Measurements from ENCODE around the gene PRDM16.

The PRDM16 gene

GRCh38 chr1:3359756-3360440, 290.9 kb downstream of the PRDM16 start:
- no peaks in the 10 kb centered on the region for H3K27me3 ChIP-seq (ENCODE audit: insufficient read depth, insufficient read length)

GRCh38 chr1:3360646-3361257, 291.7 kb downstream of the PRDM16 start:
- no peak overlapping the region for H3K9ac ChIP-seq (ENCODE audit: insufficient read length, low read depth)
- no peak overlapping the region for H3K4me3 ChIP-seq (ENCODE audit: insufficient read length, low read depth)
- TF ChIP-seq YY1 (IDR thresholded peaks at IDR 0.05; ENCODE audit: insufficient read depth, insufficient read length) (no peak), ZNF274 (IDR thresholded peaks at IDR 0.05; ENCODE audit: low read depth, low read length) (no peak), SUZ12 (IDR thresholded peaks at IDR 0.05; ENCODE audit: extremely low read depth, insufficient read depth, insufficient read length) (no peak)
- H3K9me3 ChIP-seq (ENCODE audit: insufficient read depth, low read length) = no peaks in the 10 kb centered on the region
- no peak for DNase-seq (ENCODE audit: low read depth, low spot score)
- H3K4me1 ChIP-seq (ENCODE audit: insufficient read depth, insufficient read length) = peaks cover 17% of the 10 kb centered on the region
- no peaks in the 10 kb centered on the region for H3K36me3 ChIP-seq (ENCODE audit: insufficient read depth, insufficient read length, low read length)
- no peaks in the 10 kb centered on the region for H3K27me3 ChIP-seq (ENCODE audit: insufficient read depth, insufficient read length)

More at GRCh38 chr1:3359756-3360440, 290.9 kb downstream of the PRDM16 start:
- peaks cover 21% of the 10 kb centered on the region for H3K4me1 ChIP-seq (ENCODE audit: insufficient read depth, insufficient read length)
- no peak overlapping the region for H3K9ac ChIP-seq (ENCODE audit: insufficient read length, low read depth)
- TF ChIP-seq YY1 (IDR thresholded peaks at IDR 0.05; ENCODE audit: insufficient read depth, insufficient read length) (no peak), SUZ12 (IDR thresholded peaks at IDR 0.05; ENCODE audit: extremely low read depth, insufficient read depth, insufficient read length) (no peak), ZNF274 (IDR thresholded peaks at IDR 0.05; ENCODE audit: low read depth, low read length) (no peak)
- no peak overlapping the region for H3K4me3 ChIP-seq (ENCODE audit: insufficient read length, low read depth)
- no peaks in the 10 kb centered on the region for H3K9me3 ChIP-seq (ENCODE audit: insufficient read depth, low read length)
- no peak for DNase-seq (ENCODE audit: low read depth, low spot score)
- no peaks in the 10 kb centered on the region for H3K36me3 ChIP-seq (ENCODE audit: insufficient read depth, insufficient read length, low read length)

- no peak for TF ChIP-seq ZNF274 (IDR thresholded peaks at IDR 0.05; ENCODE audit: low read depth, low read length)
- no peak for TF ChIP-seq YY1 (IDR thresholded peaks at IDR 0.05; ENCODE audit: insufficient read depth, insufficient read length)
- no peak for TF ChIP-seq SUZ12 (IDR thresholded peaks at IDR 0.05; ENCODE audit: extremely low read depth, insufficient read depth, insufficient read length)
- H3K4me1 ChIP-seq (ENCODE audit: insufficient read depth, insufficient read length) = peaks cover 6% of the 10 kb centered on the region
- H3K27me3 ChIP-seq (ENCODE audit: insufficient read depth, insufficient read length) = no peaks in the 10 kb centered on the region
- H3K4me3 ChIP-seq (ENCODE audit: insufficient read length, low read depth) = no peak overlapping the region
- H3K9me3 ChIP-seq (ENCODE audit: insufficient read depth, low read length) = no peaks in the 10 kb centered on the region
- no peaks in the 10 kb centered on the region for H3K36me3 ChIP-seq (ENCODE audit: insufficient read depth, insufficient read length, low read length)
- no peak for DNase-seq (ENCODE audit: low read depth, low spot score)
- no peak overlapping the region for H3K9ac ChIP-seq (ENCODE audit: insufficient read length, low read depth)
These were observed 294.0 kb downstream of the PRDM16 start for GRCh38 chr1:3363023-3363422.

GRCh38 chr1:3363756-3364155, 294.8 kb downstream of the PRDM16 start:
- no peaks in the 10 kb centered on the region for H3K27me3 ChIP-seq (ENCODE audit: insufficient read depth, insufficient read length)
- no peak overlapping the region for H3K9ac ChIP-seq (ENCODE audit: insufficient read length, low read depth)
- no peaks in the 10 kb centered on the region for H3K36me3 ChIP-seq (ENCODE audit: insufficient read depth, insufficient read length, low read length)
- TF ChIP-seq YY1 (IDR thresholded peaks at IDR 0.05; ENCODE audit: insufficient read depth, insufficient read length) (no peak), ZNF274 (IDR thresholded peaks at IDR 0.05; ENCODE audit: low read depth, low read length) (no peak), SUZ12 (IDR thresholded peaks at IDR 0.05; ENCODE audit: extremely low read depth, insufficient read depth, insufficient read length) (no peak)
- H3K4me3 ChIP-seq (ENCODE audit: insufficient read length, low read depth) = no peak overlapping the region
- DNase-seq (ENCODE audit: low read depth, low spot score) = no peak
- peaks cover 6% of the 10 kb centered on the region for H3K4me1 ChIP-seq (ENCODE audit: insufficient read depth, insufficient read length)
- no peaks in the 10 kb centered on the region for H3K9me3 ChIP-seq (ENCODE audit: insufficient read depth, low read length)

- TF ChIP-seq YY1 (IDR thresholded peaks at IDR 0.05; ENCODE audit: insufficient read depth, insufficient read length) (no peak), SUZ12 (IDR thresholded peaks at IDR 0.05; ENCODE audit: extremely low read depth, insufficient read depth, insufficient read length) (no peak), ZNF274 (IDR thresholded peaks at IDR 0.05; ENCODE audit: low read depth, low read length) (no peak)
- no peak overlapping the region for H3K4me3 ChIP-seq (ENCODE audit: insufficient read length, low read depth)
- H3K27me3 ChIP-seq (ENCODE audit: insufficient read depth, insufficient read length) = no peaks in the 10 kb centered on the region
- no peak for DNase-seq (ENCODE audit: low read depth, low spot score)
- H3K4me1 ChIP-seq (ENCODE audit: insufficient read depth, insufficient read length) = peaks cover 9% of the 10 kb centered on the region
- no peak overlapping the region for H3K9ac ChIP-seq (ENCODE audit: insufficient read length, low read depth)
- H3K9me3 ChIP-seq (ENCODE audit: insufficient read depth, low read length) = no peaks in the 10 kb centered on the region
- no peaks in the 10 kb centered on the region for H3K36me3 ChIP-seq (ENCODE audit: insufficient read depth, insufficient read length, low read length)
These were observed 295.5 kb downstream of the PRDM16 start for GRCh38 chr1:3364551-3364950.

- Histone ChIP-seq H3K9ac (ENCODE audit: insufficient read length, low read depth) (no peak overlapping the region), H3K36me3 (ENCODE audit: insufficient read depth, insufficient read length, low read length) (no peaks in the 10 kb centered on the region), H3K27me3 (ENCODE audit: insufficient read depth, insufficient read length) (no peaks in the 10 kb centered on the region), H3K4me1 (ENCODE audit: insufficient read depth, insufficient read length) (peaks cover 11% of the 10 kb centered on the region), H3K4me3 (ENCODE audit: insufficient read length, low read depth) (no peak overlapping the region), H3K9me3 (ENCODE audit: insufficient read depth, low read length) (no peaks in the 10 kb centered on the region)
- no peak for TF ChIP-seq ZNF274 (IDR thresholded peaks at IDR 0.05; ENCODE audit: low read depth, low read length)
- TF ChIP-seq SUZ12 (IDR thresholded peaks at IDR 0.05; ENCODE audit: extremely low read depth, insufficient read depth, insufficient read length) = no peak
- TF ChIP-seq YY1 (IDR thresholded peaks at IDR 0.05; ENCODE audit: insufficient read depth, insufficient read length) = no peak
- DNase-seq (ENCODE audit: low read depth, low spot score) = no peak
These were observed 296.0 kb downstream of the PRDM16 start for GRCh38 chr1:3364983-3365382.

GRCh38 chr1:3365523-3366125, 296.6 kb downstream of the PRDM16 start:
- no peak for DNase-seq (ENCODE audit: low read depth, low spot score)
- TF ChIP-seq SUZ12 (IDR thresholded peaks at IDR 0.05; ENCODE audit: extremely low read depth, insufficient read depth, insufficient read length) (no peak), YY1 (IDR thresholded peaks at IDR 0.05; ENCODE audit: insufficient read depth, insufficient read length) (no peak), ZNF274 (IDR thresholded peaks at IDR 0.05; ENCODE audit: low read depth, low read length) (no peak)

More at GRCh38 chr1:3365523-3366125, 296.6 kb downstream of the PRDM16 start:
- H3K27me3 ChIP-seq (ENCODE audit: insufficient read depth, insufficient read length) = no peaks in the 10 kb centered on the region
- no peak overlapping the region for H3K9ac ChIP-seq (ENCODE audit: insufficient read length, low read depth)
- no peak overlapping the region for H3K4me3 ChIP-seq (ENCODE audit: insufficient read length, low read depth)
- H3K4me1 ChIP-seq (ENCODE audit: insufficient read depth, insufficient read length) = peaks cover 8% of the 10 kb centered on the region
- no peaks in the 10 kb centered on the region for H3K36me3 ChIP-seq (ENCODE audit: insufficient read depth, insufficient read length, low read length)
- H3K9me3 ChIP-seq (ENCODE audit: insufficient read depth, low read length) = no peaks in the 10 kb centered on the region
